DOHH2 (cell line): Measurements from ENCODE around the gene ATP6V0A1.

ENCODE experiments used
- H3F3A ChIP-seq: fragments of 200-600 bp; sonication (generic), shearing (Covaris generic); 2 replicates; pipeline ENCODE4 v1.6.0; 2016; ENCODE audit warnings: antibody characterized with exemption, mild to moderate bottlenecking; ENCODE audit not compliant: control insufficient read depth, insufficient read depth
- H3K27ac ChIP-seq: fragments of 200-600 bp; sonication (generic); 2 replicates; pipeline ENCODE4 v1.5.1; 2014; ENCODE audit warnings: low read depth, mild to moderate bottlenecking, low read length, moderate library complexity
- H3K27me3 ChIP-seq: fragments of 200-600 bp; sonication (generic); 2 replicates; pipeline ENCODE4 v1.6.1; 2014; ENCODE audit warnings: mild to moderate bottlenecking, low read length, mixed read lengths; ENCODE audit not compliant: control insufficient read depth
- H3K36me3 ChIP-seq: fragments of 200-600 bp; sonication (generic); 2 replicates; pipeline ENCODE4 v1.6.1; 2014; ENCODE audit warnings: mild to moderate bottlenecking, low read length, moderate library complexity, mixed read lengths; ENCODE audit not compliant: control insufficient read depth
- H3K4me1 ChIP-seq: fragments of 200-600 bp; sonication (generic); 2 replicates; pipeline ENCODE4 v1.6.1; 2014; ENCODE audit warnings: mild to moderate bottlenecking, low read length, mixed read lengths; ENCODE audit not compliant: control insufficient read depth
- H3K4me2 ChIP-seq: fragments of 200-600 bp; sonication (generic); 2 replicates; pipeline ENCODE4 v1.6.0; 2014; ENCODE audit warnings: mild to moderate bottlenecking, low read length, moderate library complexity
- H3K4me3 ChIP-seq: fragments of 200-600 bp; sonication (generic); 2 replicates; pipeline ENCODE4 v1.5.1; 2014; ENCODE audit warnings: mild to moderate bottlenecking, low read length, mixed read lengths
- H3K79me2 ChIP-seq: fragments of 200-600 bp; sonication (generic); 2 replicates; pipeline ENCODE4 v1.6.1; 2014; ENCODE audit warnings: mild to moderate bottlenecking, low read length, mixed read lengths; ENCODE audit not compliant: control insufficient read depth
- H3K9me2 ChIP-seq: fragments of 200-600 bp; sonication (generic); replicated peaks from 2 replicates; pipeline ENCODE4 v1.6.1; 2014; ENCODE audit warnings: mild to moderate bottlenecking, low read length, mixed read lengths; ENCODE audit not compliant: control insufficient read depth
- H3K9me3 ChIP-seq: fragments of 200-600 bp; sonication (generic); 2 replicates; pipeline ENCODE4 v1.6.1; 2014; ENCODE audit warnings: antibody characterized with exemption, low read length, mixed read lengths; ENCODE audit not compliant: control insufficient read depth, insufficient read depth
- H4K20me1 ChIP-seq: fragments of 200-600 bp; sonication (generic); 2 replicates; pipeline ENCODE4 v1.6.0; 2014; ENCODE audit warnings: low read depth, mild to moderate bottlenecking, antibody characterized with exemption, low read length, moderate library complexity; ENCODE audit not compliant: control insufficient read depth, insufficient read depth
- CTCF ChIP-seq: fragments of 200-600 bp; sonication (generic); IDR thresholded peaks from one replicate; pipeline ENCODE4 v1.5.1; 2014; ENCODE audit warnings: antibody characterized with exemption, mild to moderate bottlenecking, low read depth, low read length; ENCODE audit not compliant: poor library complexity, severe bottlenecking
- EZH2phosphoT487 ChIP-seq: fragments of 200-600 bp; sonication (generic); IDR thresholded peaks from 2 replicates; pipeline ENCODE4 v1.6.1; 2017; ENCODE audit warnings: borderline replicate concordance, mild to moderate bottlenecking, antibody characterized with exemption, low read length, moderate library complexity, mixed read lengths

ATP6V0A1 gene

GRCh38 chr17:42535155-42536047 lies 76.7 kb downstream of the ATP6V0A1 start:
- Histone ChIP-seq H3K27ac (peak overlapping the region; percentile 26; the same call in 1 of the 2 replicates), H3K4me1 (peaks cover 40% of the 10 kb centered on the region), H3K4me3 (peak overlapping the region; percentile 72), H3K9me3 (no peaks in the 10 kb centered on the region), H3K4me2 (peak overlapping the region; percentile 83), H3K27me3 (peaks cover 6% of the 10 kb centered on the region; the same call in 1 of the 2 replicates), H3K79me2 (peaks cover 11% of the 10 kb centered on the region), H3K9me2 (no peaks in the 10 kb centered on the region), H3K36me3 (peaks cover 12% of the 10 kb centered on the region; the same call in 1 of the 2 replicates), H3F3A (peaks cover 18% of the 10 kb centered on the region), H4K20me1 (peaks cover 10% of the 10 kb centered on the region)
- no peak for TF ChIP-seq CTCF
- no peak for TF ChIP-seq EZH2phosphoT487

GRCh38 chr17:42536048-42536371 lies 77.3 kb downstream of the ATP6V0A1 start, which contains the start of gene NAGLU:
NAGLU (plus strand) TSS chr17:42536241; CDS start chr17:42536273, 32 bp downstream.
- Histone ChIP-seq H3K9me3 (no peaks in the 10 kb centered on the region), H3K4me3 (peak within 1 kb of the TSS; percentile 72), H3K9me2 (no peaks in the 10 kb centered on the region), H3K4me1 (peaks cover 34% of the 10 kb centered on the region), H3K4me2 (peak within 1 kb of the TSS; percentile 83), H3K36me3 (peaks cover 12% of the 10 kb centered on the region; the same call in 1 of the 2 replicates), H3K27me3 (peaks cover 6% of the 10 kb centered on the region; the same call in 1 of the 2 replicates), H3K27ac (peak within 1 kb of the TSS; percentile 26; the same call in 1 of the 2 replicates), H3F3A (peaks cover 13% of the 10 kb centered on the region), H3K79me2 (peaks cover 11% of the 10 kb centered on the region), H4K20me1 (peaks cover 10% of the 10 kb centered on the region)
- TF ChIP-seq EZH2phosphoT487 (no peak), CTCF (no peak)

- H3K27ac ChIP-seq, result 0 out of 2 replicates have a peak overlapping the region, but pooled peaks have one; percentile 0
- peaks cover 4% of the 10 kb centered on the region; the same call in 1 of the 2 replicates for H3K27me3 ChIP-seq
- peak overlapping the region; percentile 83 for H3K4me2 ChIP-seq
- peaks cover 8% of the 10 kb centered on the region; the same call in 1 of the 2 replicates for H3F3A ChIP-seq
- TF ChIP-seq CTCF, result no peak
- TF ChIP-seq EZH2phosphoT487, result no peak
- peaks cover 12% of the 10 kb centered on the region; the same call in 1 of the 2 replicates for H3K36me3 ChIP-seq
- peaks cover 29% of the 10 kb centered on the region for H3K4me1 ChIP-seq
- H3K9me3 ChIP-seq, result no peaks in the 10 kb centered on the region
- H3K9me2 ChIP-seq, result no peaks in the 10 kb centered on the region
- peaks cover 11% of the 10 kb centered on the region for H3K79me2 ChIP-seq
- peak overlapping the region; percentile 72 for H3K4me3 ChIP-seq
- peaks cover 10% of the 10 kb centered on the region for H4K20me1 ChIP-seq
Observed at GRCh38 chr17:42536372-42537155, 77.9 kb downstream of the ATP6V0A1 start.
